Measurements from ENCODE around the gene ULK2. TPM values are rescaled to one million over a fixed set of nuclear protein-coding genes. Genes with fewer than 3 reads are reported as not detected.

ULK2 gene
- total RNA-seq, 1 experiment from 2014 or later, result 12.7 TPM

GRCh38 chr17:19747159-19747719 lies 120.5 kb downstream of the ULK2 start:
- DNase-seq (ENCODE audit: low read depth, low spot score), result no peak

DNA sequence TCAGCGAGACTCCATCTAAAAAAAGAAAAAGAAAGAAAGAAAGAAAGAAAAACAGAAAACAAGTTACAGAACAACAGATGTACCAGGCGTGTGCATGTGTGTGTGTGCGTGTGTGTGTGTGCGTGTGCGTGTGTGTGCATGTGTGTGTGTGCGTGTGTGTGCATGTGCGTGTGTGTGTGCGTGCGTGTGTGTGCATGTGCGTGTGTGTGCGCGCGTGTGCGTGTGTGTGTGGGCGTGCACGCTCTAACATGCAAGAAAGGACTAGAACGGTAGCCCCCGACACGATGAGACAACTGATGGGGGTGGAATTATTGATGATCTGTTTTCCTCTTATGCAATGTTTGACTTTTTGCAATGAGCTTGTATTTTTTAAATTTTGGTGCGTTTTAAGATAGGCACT lies 121.2 kb downstream of the ULK2 start:
- no TSS peak for BruUV-seq (replicated peaks)
- no peak overlapping the region for H3K4me3 ChIP-seq (replicated peaks in 1 of 2; ENCODE audit: low read depth in 1 of 2, low read length in 2 of 2)
- intact Hi-C loops (cut with micrococcal nuclease), result no loop called here
- no peak overlapping the region for H3K27ac ChIP-seq (ENCODE audit: low read depth, low read length)
- ChIA-PET POLR2A (interaction anchor here (1.1 kb wide), 1 partner anchor 98 kb away, joined by 3 read pairs; the partner anchor contains the start of gene ALDH3A2), CTCF (no interaction called here), RAD21 (ENCODE audit: low non-redundant PET in 1 of 2, low total read pairs in 2 of 2, uncharacterized antibody in 2 of 2, unreplicated experiment in 2 of 2) (no interaction called here)
- no peaks in the 10 kb centered on the region for H3K79me2 ChIP-seq (ENCODE audit: insufficient read depth, low read length)
- H3K4me2 ChIP-seq (ENCODE audit: low read length), result no peak overlapping the region
- H4K20me1 ChIP-seq (ENCODE audit: insufficient read depth), result no peaks in the 10 kb centered on the region
- no peak overlapping the region for H3K9ac ChIP-seq (ENCODE audit: low read length)
- no peaks in the 10 kb centered on the region for H3K9me2 ChIP-seq (ENCODE audit: insufficient read depth)
- DNase-seq (ENCODE audit: low read depth, low spot score), result no peak
- peaks cover 17 to 30% of the 10 kb centered on the region in 2 experiments; a peak in 3 of 4 replicates for H3K4me1 ChIP-seq (ENCODE audit: control insufficient read depth in 1 of 2, insufficient read depth in 2 of 2, low read length in 2 of 2)
- ATAC-seq, result no peak
- H3K27me3 ChIP-seq (ENCODE audit: insufficient read depth, low read length), result no peaks in the 10 kb centered on the region
- H3K36me3 ChIP-seq (ENCODE audit: control insufficient read depth in 1 of 2, insufficient read depth in 2 of 2, low read length in 2 of 2), result no peaks in the 10 kb centered on the region
- H2AFZ ChIP-seq (ENCODE audit: low read depth, low read length, poor library complexity, severe bottlenecking), result no peak overlapping the region
- H3K9me3 ChIP-seq (ENCODE audit: control insufficient read depth in 1 of 2, insufficient read depth in 1 of 2, low read depth in 1 of 2, low read length in 2 of 2), result no peaks in the 10 kb centered on the region
- TF ChIP-seq CEBPB (IDR thresholded peaks at IDR 0.05; ENCODE audit: low read depth), result no peak
- no peak for TF ChIP-seq CBX3 (IDR thresholded peaks at IDR 0.05; ENCODE audit: low read depth)
- TF ChIP-seq ZFX (IDR thresholded peaks at IDR 0.05), result no peak
- TF ChIP-seq CTCF (IDR thresholded peaks at IDR 0.05 in 2 of 3, conservative IDR thresholded peaks at IDR 0.05 in 1 of 3; ENCODE audit: borderline replicate concordance in 1 of 3, insufficient read depth in 1 of 3, low read depth in 2 of 3, low read length in 2 of 3), result no peak
- TF ChIP-seq, protein P1, sequence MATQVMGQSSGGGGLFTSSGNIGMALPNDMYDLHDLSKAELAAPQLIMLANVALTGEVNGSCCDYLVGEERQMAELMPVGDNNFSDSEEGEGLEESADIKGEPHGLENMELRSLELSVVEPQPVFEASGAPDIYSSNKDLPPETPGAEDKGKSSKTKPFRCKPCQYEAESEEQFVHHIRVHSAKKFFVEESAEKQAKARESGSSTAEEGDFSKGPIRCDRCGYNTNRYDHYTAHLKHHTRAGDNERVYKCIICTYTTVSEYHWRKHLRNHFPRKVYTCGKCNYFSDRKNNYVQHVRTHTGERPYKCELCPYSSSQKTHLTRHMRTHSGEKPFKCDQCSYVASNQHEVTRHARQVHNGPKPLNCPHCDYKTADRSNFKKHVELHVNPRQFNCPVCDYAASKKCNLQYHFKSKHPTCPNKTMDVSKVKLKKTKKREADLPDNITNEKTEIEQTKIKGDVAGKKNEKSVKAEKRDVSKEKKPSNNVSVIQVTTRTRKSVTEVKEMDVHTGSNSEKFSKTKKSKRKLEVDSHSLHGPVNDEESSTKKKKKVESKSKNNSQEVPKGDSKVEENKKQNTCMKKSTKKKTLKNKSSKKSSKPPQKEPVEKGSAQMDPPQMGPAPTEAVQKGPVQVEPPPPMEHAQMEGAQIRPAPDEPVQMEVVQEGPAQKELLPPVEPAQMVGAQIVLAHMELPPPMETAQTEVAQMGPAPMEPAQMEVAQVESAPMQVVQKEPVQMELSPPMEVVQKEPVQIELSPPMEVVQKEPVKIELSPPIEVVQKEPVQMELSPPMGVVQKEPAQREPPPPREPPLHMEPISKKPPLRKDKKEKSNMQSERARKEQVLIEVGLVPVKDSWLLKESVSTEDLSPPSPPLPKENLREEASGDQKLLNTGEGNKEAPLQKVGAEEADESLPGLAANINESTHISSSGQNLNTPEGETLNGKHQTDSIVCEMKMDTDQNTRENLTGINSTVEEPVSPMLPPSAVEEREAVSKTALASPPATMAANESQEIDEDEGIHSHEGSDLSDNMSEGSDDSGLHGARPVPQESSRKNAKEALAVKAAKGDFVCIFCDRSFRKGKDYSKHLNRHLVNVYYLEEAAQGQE (IDR thresholded peaks at IDR 0.05; ENCODE audit: low read depth), result no peak
- no peak for TF ChIP-seq JUND (IDR thresholded peaks at IDR 0.05)
- no peak for TF ChIP-seq FOSL1 (IDR thresholded peaks at IDR 0.05; ENCODE audit: low read depth)
- TF ChIP-seq, protein P2, sequence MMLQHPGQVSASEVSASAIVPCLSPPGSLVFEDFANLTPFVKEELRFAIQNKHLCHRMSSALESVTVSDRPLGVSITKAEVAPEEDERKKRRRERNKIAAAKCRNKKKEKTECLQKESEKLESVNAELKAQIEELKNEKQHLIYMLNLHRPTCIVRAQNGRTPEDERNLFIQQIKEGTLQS (IDR thresholded peaks at IDR 0.05), result no peak

More at GRCh38 chr17:19747159-19747719, 120.5 kb downstream of the ULK2 start:
- ChIA-PET RAD21 (ENCODE audit: low non-redundant PET in 1 of 2, low total read pairs in 2 of 2, uncharacterized antibody in 2 of 2, unreplicated experiment in 2 of 2) (no interaction called here), CTCF (no interaction called here), POLR2A (interaction anchor here (1.1 kb wide), 1 partner anchor 99 kb away, joined by 3 read pairs; the partner anchor contains the start of gene ALDH3A2)
- H3K36me3 ChIP-seq (ENCODE audit: control insufficient read depth in 1 of 2, insufficient read depth in 2 of 2, low read length in 2 of 2), result no peaks in the 10 kb centered on the region
- H3K79me2 ChIP-seq (ENCODE audit: insufficient read depth, low read length), result no peaks in the 10 kb centered on the region
- no peaks in the 10 kb centered on the region for H3K27me3 ChIP-seq (ENCODE audit: insufficient read depth, low read length)
- no peaks in the 10 kb centered on the region for H4K20me1 ChIP-seq (ENCODE audit: insufficient read depth)
- intact Hi-C loops (cut with micrococcal nuclease), result no loop called here
- TF ChIP-seq MAX (IDR thresholded peaks at IDR 0.05) (no peak), TCF7L2 (IDR thresholded peaks at IDR 0.05; ENCODE audit: borderline replicate concordance, extremely low read depth, insufficient read depth, insufficient read length) (no peak), YY1 (IDR thresholded peaks at IDR 0.05; ENCODE audit: extremely low read depth, insufficient replicate concordance, low read depth, low read length) (no peak), SP1 (IDR thresholded peaks at IDR 0.05; ENCODE audit: low read depth) (no peak), CBX3 (IDR thresholded peaks at IDR 0.05; ENCODE audit: low read depth) (no peak), CEBPB (IDR thresholded peaks at IDR 0.05; ENCODE audit: low read depth) (no peak), POLR2AphosphoS5 (IDR thresholded peaks at IDR 0.05; ENCODE audit: low read depth, low read length) (no peak), ZNF274 (IDR thresholded peaks at IDR 0.05; ENCODE audit: low read depth, low read length) (no peak), RAD21 (IDR thresholded peaks at IDR 0.05; ENCODE audit: low read depth) (no peak), EGR1 (IDR thresholded peaks at IDR 0.05; ENCODE audit: low read depth) (no peak), JUND (IDR thresholded peaks at IDR 0.05) (no peak), EZH2phosphoT487 (IDR thresholded peaks at IDR 0.05; ENCODE audit: borderline replicate concordance) (no peak), SRF (IDR thresholded peaks at IDR 0.05; ENCODE audit: low read depth) (no peak)
- TF ChIP-seq, protein P2 (IDR thresholded peaks at IDR 0.05), result no peak
- BruUV-seq (replicated peaks), result no TSS peak
- no peaks in the 10 kb centered on the region for H3K9me3 ChIP-seq (ENCODE audit: control insufficient read depth in 1 of 2, insufficient read depth in 1 of 2, low read depth in 1 of 2, low read length in 2 of 2)
- no peak for ATAC-seq
- no peak overlapping the region for H3K4me2 ChIP-seq (ENCODE audit: low read length)
- H3K9ac ChIP-seq (ENCODE audit: low read length), result no peak overlapping the region
- no peaks in the 10 kb centered on the region for H3K9me2 ChIP-seq (ENCODE audit: insufficient read depth)
- peaks cover 21 to 37% of the 10 kb centered on the region in 2 experiments for H3K4me1 ChIP-seq (ENCODE audit: control insufficient read depth in 1 of 2, insufficient read depth in 2 of 2, low read length in 2 of 2)
- no peak overlapping the region for H3K27ac ChIP-seq (ENCODE audit: low read depth, low read length)
- no peak overlapping the region for H2AFZ ChIP-seq (ENCODE audit: low read depth, low read length, poor library complexity, severe bottlenecking)
- H3K4me3 ChIP-seq (replicated peaks in 1 of 2; ENCODE audit: low read depth in 1 of 2, low read length in 2 of 2), result no peak overlapping the region
